ENCODE results near the gene PDZD2. TPM values are rescaled to one million over a fixed set of nuclear protein-coding genes. Genes with fewer than 3 reads are reported as not detected.

The PDZD2 gene
- total RNA-seq, 3 donors from 2014 or later: 1.8 to 10.1 (median 2.1) TPM

DNA sequence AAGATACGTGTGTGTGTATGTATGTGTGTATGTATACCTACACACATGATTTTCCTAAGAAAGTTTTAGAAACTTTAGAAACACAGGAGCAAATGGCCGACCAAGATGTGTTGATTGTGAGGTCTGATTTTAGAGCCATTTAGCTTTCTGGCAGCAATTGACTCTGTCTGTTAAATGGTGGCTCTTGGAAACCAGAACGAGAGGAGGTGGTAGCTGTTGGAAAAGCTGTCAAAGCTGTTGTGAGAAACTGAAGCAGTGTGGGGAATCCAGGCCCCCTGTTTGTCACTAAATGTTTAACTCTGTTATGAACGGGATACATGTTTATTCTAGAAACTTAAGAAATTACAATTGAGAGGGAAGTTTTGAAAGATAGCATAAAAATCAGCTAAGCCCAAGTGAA is 443.8 kb downstream of the PDZD2 start:
- H3K36me3 ChIP-seq (ENCODE audit: low read depth): no peaks in the 10 kb centered on the region
- intact Hi-C loops (cut with DNase I, micrococcal nuclease): no loop called here
- TF ChIP-seq, protein P1, sequence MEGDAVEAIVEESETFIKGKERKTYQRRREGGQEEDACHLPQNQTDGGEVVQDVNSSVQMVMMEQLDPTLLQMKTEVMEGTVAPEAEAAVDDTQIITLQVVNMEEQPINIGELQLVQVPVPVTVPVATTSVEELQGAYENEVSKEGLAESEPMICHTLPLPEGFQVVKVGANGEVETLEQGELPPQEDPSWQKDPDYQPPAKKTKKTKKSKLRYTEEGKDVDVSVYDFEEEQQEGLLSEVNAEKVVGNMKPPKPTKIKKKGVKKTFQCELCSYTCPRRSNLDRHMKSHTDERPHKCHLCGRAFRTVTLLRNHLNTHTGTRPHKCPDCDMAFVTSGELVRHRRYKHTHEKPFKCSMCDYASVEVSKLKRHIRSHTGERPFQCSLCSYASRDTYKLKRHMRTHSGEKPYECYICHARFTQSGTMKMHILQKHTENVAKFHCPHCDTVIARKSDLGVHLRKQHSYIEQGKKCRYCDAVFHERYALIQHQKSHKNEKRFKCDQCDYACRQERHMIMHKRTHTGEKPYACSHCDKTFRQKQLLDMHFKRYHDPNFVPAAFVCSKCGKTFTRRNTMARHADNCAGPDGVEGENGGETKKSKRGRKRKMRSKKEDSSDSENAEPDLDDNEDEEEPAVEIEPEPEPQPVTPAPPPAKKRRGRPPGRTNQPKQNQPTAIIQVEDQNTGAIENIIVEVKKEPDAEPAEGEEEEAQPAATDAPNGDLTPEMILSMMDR (IDR thresholded peaks at IDR 0.05): no peak
- H3K4me3 ChIP-seq: no peak overlapping the region
- DNase-seq: no peak
- no peaks in the 10 kb centered on the region for H3K9me3 ChIP-seq
- no peaks in the 10 kb centered on the region for H3K4me1 ChIP-seq (ENCODE audit: low read depth)
- ATAC-seq: no peak

DNA sequence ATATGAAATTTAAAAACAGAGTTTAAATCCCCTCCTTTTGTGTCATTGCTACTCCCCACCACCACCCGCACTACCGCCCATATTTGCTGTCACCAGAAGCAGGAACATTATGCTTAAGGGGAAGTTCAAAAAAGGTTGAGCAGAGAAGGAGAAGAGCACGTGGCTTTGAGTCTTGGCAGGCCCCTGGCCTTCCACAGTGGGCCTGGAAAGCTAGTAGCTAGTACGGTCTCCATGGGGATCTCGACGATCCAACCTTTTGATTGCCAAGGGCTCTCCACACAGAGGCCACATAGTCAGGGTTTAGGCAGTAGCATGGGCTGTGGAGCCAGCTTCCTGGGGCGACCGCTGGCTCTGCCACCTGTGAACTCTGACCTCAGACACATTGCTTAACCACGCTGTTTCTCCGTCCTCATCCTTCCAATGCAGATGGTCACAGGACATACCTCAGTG is 445.1 kb downstream of the PDZD2 start:
- intact Hi-C loops (cut with DNase I, micrococcal nuclease): no loop called here
- ATAC-seq (no peak), DNase-seq (no peak)
- Histone ChIP-seq H3K4me3 (no peak overlapping the region), H3K9me3 (no peaks in the 10 kb centered on the region), H3K36me3 (ENCODE audit: low read depth) (no peaks in the 10 kb centered on the region), H3K4me1 (ENCODE audit: low read depth) (no peaks in the 10 kb centered on the region)
- TF ChIP-seq, protein P1 (IDR thresholded peaks at IDR 0.05): no peak

- no peaks in the 10 kb centered on the region for H3K36me3 ChIP-seq (ENCODE audit: low read depth)
- TF ChIP-seq, protein P1 (IDR thresholded peaks at IDR 0.05): no peak
- ATAC-seq (no peak), DNase-seq (no peak)
- no peak overlapping the region for H3K4me3 ChIP-seq
- intact Hi-C loops (cut with DNase I, micrococcal nuclease): no loop called here
- no peaks in the 10 kb centered on the region for H3K9me3 ChIP-seq
- H3K4me1 ChIP-seq (ENCODE audit: low read depth): no peaks in the 10 kb centered on the region
These were observed 448.5 kb downstream of the PDZD2 start for GRCh38 chr5:32087086-32088082.

- DNase-seq (no peak), ATAC-seq (no peak)
- H3K4me1 ChIP-seq (ENCODE audit: low read depth): no peaks in the 10 kb centered on the region
- TF ChIP-seq, protein P1 (IDR thresholded peaks at IDR 0.05): no peak
- H3K36me3 ChIP-seq (ENCODE audit: low read depth): no peaks in the 10 kb centered on the region
- H3K9me3 ChIP-seq: no peaks in the 10 kb centered on the region
- intact Hi-C loops (cut with DNase I, micrococcal nuclease): no loop called here
- no peak overlapping the region for H3K4me3 ChIP-seq
These were observed 449.3 kb downstream of the PDZD2 start for GRCh38 chr5:32088214-32088613.

DNA sequence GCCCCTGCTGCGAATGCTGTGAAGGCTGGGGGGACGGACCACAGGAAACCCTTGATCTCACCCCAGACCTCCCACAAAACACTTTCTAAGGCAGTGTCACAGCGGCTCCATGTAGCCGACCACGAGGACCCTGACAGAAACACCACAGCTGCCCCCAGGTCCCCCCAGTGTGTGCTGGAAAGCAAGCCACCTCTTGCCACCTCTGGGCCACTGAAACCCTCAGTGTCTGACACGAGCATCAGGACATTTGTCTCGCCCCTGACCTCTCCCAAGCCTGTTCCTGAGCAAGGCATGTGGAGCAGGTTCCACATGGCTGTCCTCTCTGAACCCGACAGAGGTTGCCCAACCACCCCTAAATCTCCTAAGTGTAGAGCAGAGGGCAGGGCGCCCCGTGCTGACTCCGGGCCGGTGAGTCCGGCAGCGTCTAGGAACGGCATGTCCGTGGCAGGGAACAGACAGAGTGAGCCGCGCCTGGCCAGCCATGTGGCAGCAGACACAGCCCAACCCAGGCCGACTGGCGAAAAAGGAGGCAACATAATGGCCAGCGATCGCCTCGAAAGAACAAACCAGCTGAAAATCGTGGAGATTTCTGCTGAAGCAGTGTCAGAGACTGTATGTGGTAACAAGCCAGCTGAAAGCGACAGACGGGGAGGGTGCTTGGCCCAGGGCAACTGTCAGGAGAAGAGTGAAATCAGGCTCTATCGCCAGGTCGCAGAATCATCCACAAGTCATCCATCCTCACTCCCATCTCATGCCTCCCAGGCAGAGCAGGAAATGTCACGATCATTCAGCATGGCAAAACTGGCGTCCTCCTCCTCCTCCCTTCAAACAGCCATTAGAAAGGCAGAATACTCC is 450.4 kb downstream of the PDZD2 start:
- intact Hi-C loops (cut with DNase I, micrococcal nuclease): no loop called here
- TF ChIP-seq, protein P1 (IDR thresholded peaks at IDR 0.05): no peak
- Histone ChIP-seq H3K4me3 (no peak overlapping the region), H3K36me3 (ENCODE audit: low read depth) (no peaks in the 10 kb centered on the region), H3K4me1 (ENCODE audit: low read depth) (no peaks in the 10 kb centered on the region), H3K9me3 (no peaks in the 10 kb centered on the region)
- DNase-seq (no peak), ATAC-seq (no peak)
